Mesendoderm (in vitro differentiated cells): ENCODE results near the gene RIPPLY2.

Experiments
- DNase-seq: peaks from one replicate; pipeline ENCODE4 v3.0.0; 2013
- H2AK5ac ChIP-seq: 2 replicates; pipeline ENCODE4 v1.6.1; 2013; ENCODE audit warnings: low read length, inconsistent platforms
- H2BK120ac ChIP-seq: 2 replicates; pipeline ENCODE4 v1.6.1; 2013; ENCODE audit warnings: low read depth, mild to moderate bottlenecking, low read length, moderate library complexity, mixed read lengths
- H2BK15ac ChIP-seq: replicated peaks from 2 replicates; pipeline ENCODE4 v1.6.1; 2013; ENCODE audit warnings: low read depth, mild to moderate bottlenecking, moderate library complexity
- H2BK5ac ChIP-seq: 2 replicates; pipeline ENCODE4 v1.6.1; 2013; ENCODE audit warnings: low read length, inconsistent platforms
- H3K18ac ChIP-seq: 2 replicates; pipeline ENCODE4 v1.6.1; 2013; ENCODE audit warnings: mild to moderate bottlenecking, low read length, mixed read lengths
- H3K23ac ChIP-seq: one replicate; pipeline ENCODE4 v1.6.1; 2013; ENCODE audit warnings: low read length
- H3K27ac ChIP-seq: 2 replicates; pipeline ENCODE4 v1.5.1; 2013; ENCODE audit warnings: low read depth, mild to moderate bottlenecking, inconsistent platforms, low read length, moderate library complexity
- H3K27me3 ChIP-seq: 2 replicates; pipeline ENCODE4 v1.6.1; 2013; ENCODE audit warnings: low read length, control low read depth, mild to moderate bottlenecking, inconsistent platforms; ENCODE audit not compliant: insufficient read depth, poor library complexity
- H3K36me3 ChIP-seq: 2 replicates; pipeline ENCODE4 v1.6.1; 2013; ENCODE audit warnings: low read length, inconsistent platforms; ENCODE audit not compliant: control insufficient read depth, insufficient read depth
- H3K4ac ChIP-seq: one replicate; pipeline ENCODE4 v1.6.1; 2013; ENCODE audit warnings: low read depth, mild to moderate bottlenecking, low read length, moderate library complexity
- H3K4me1 ChIP-seq: 2 replicates; pipeline ENCODE4 v1.6.1; 2013; ENCODE audit warnings: low read depth, low read length, inconsistent platforms; ENCODE audit not compliant: control insufficient read depth
- H3K4me2 ChIP-seq: 2 replicates; pipeline ENCODE4 v1.6.1; 2013; ENCODE audit warnings: low read length
- H3K4me3 ChIP-seq: 2 replicates; pipeline ENCODE4 v1.5.1; 2013; ENCODE audit warnings: mild to moderate bottlenecking, low read length
- H3K56ac ChIP-seq: one replicate; pipeline ENCODE4 v1.6.1; 2013; ENCODE audit warnings: low read length
- H3K79me1 ChIP-seq: 2 replicates; pipeline ENCODE4 v1.6.1; 2013; ENCODE audit warnings: low read length, inconsistent platforms
- H3K79me2 ChIP-seq: 2 replicates; pipeline ENCODE4 v1.6.1; 2013; ENCODE audit warnings: mild to moderate bottlenecking, low read length; ENCODE audit not compliant: control insufficient read depth, insufficient read depth
- H3K9ac ChIP-seq: 2 replicates; pipeline ENCODE4 v1.6.1; 2013; ENCODE audit warnings: low read length, inconsistent platforms
- H4K5ac ChIP-seq: one replicate; pipeline ENCODE4 v1.6.1; 2013; ENCODE audit warnings: low read length
- H4K8ac ChIP-seq: one replicate; pipeline ENCODE4 v1.6.1; 2013; ENCODE audit warnings: low read depth, mild to moderate bottlenecking, control low read depth, low read length, moderate library complexity
- WGBS: extraction: QIAGEN DNeasy Blood & Tissue Kit; methylation state at CpG from one replicate; pipeline ENCODE4 v1.1.7; 2013; ENCODE audit warnings: low lambda C conversion rate, missing lambda C conversion rate; ENCODE audit not compliant: insufficient coverage; ENCODE audit errors: extremely low coverage; 5-methylcytosine and 5-hydroxymethylcytosine counted together

Gene RIPPLY2

GRCh38 chr6:83872386-83873118 lies 19.4 kb downstream of the RIPPLY2 start:
- no peak overlapping the region for H2BK5ac ChIP-seq
- H3K79me2 ChIP-seq: no peaks in the 10 kb centered on the region
- no peak overlapping the region for H4K5ac ChIP-seq
- no peak overlapping the region for H4K8ac ChIP-seq
- no peak overlapping the region for H3K9ac ChIP-seq
- H3K4ac ChIP-seq: no peak overlapping the region
- no peaks in the 10 kb centered on the region for H3K79me1 ChIP-seq
- WGBS: no CpG with 5 or more reads among the region's 3 CpGs
- no peaks in the 10 kb centered on the region for H3K36me3 ChIP-seq
- no peak overlapping the region for H2BK15ac ChIP-seq
- H3K27ac ChIP-seq: no peak overlapping the region
- H3K4me3 ChIP-seq: no peak overlapping the region
- no peaks in the 10 kb centered on the region for H3K4me1 ChIP-seq
- H3K56ac ChIP-seq: no peak overlapping the region
- H2AK5ac ChIP-seq: no peak overlapping the region
- no peaks in the 10 kb centered on the region for H3K27me3 ChIP-seq
- H2BK120ac ChIP-seq: no peak overlapping the region
- H3K23ac ChIP-seq: no peak overlapping the region
- H3K18ac ChIP-seq: no peak overlapping the region
- DNase-seq: no peak
- no peak overlapping the region for H3K4me2 ChIP-seq

GRCh38 chr6:83873869-83874268 lies 20.7 kb downstream of the RIPPLY2 start:
- H3K4me1 ChIP-seq: no peaks in the 10 kb centered on the region
- H2AK5ac ChIP-seq: no peak overlapping the region
- no peaks in the 10 kb centered on the region for H3K79me1 ChIP-seq
- H3K18ac ChIP-seq: no peak overlapping the region
- no peaks in the 10 kb centered on the region for H3K36me3 ChIP-seq
- H3K4me3 ChIP-seq: no peak overlapping the region
- no peak overlapping the region for H3K4ac ChIP-seq
- H2BK15ac ChIP-seq: no peak overlapping the region
- H3K79me2 ChIP-seq: no peaks in the 10 kb centered on the region
- DNase-seq: no peak
- H2BK120ac ChIP-seq: no peak overlapping the region
- no peak overlapping the region for H3K56ac ChIP-seq
- H3K27ac ChIP-seq: no peak overlapping the region
- H4K8ac ChIP-seq: no peak overlapping the region
- no peak overlapping the region for H3K9ac ChIP-seq
- H3K23ac ChIP-seq: no peak overlapping the region
- H3K4me2 ChIP-seq: no peak overlapping the region
- no peak overlapping the region for H4K5ac ChIP-seq
- no peaks in the 10 kb centered on the region for H3K27me3 ChIP-seq
- no peak overlapping the region for H2BK5ac ChIP-seq

- Histone ChIP-seq H3K27me3 (no peaks in the 10 kb centered on the region), H4K5ac (no peak overlapping the region), H2BK15ac (no peak overlapping the region), H2BK5ac (no peak overlapping the region), H3K4me1 (peaks cover 1% of the 10 kb centered on the region), H3K4ac (no peak overlapping the region), H4K8ac (no peak overlapping the region), H3K27ac (no peak overlapping the region), H2AK5ac (no peak overlapping the region), H3K56ac (no peak overlapping the region), H3K79me2 (no peaks in the 10 kb centered on the region), H3K23ac (no peak overlapping the region), H3K4me3 (no peak overlapping the region), H3K4me2 (no peak overlapping the region), H3K36me3 (no peaks in the 10 kb centered on the region), H3K18ac (no peak overlapping the region), H3K9ac (no peak overlapping the region), H3K79me1 (peaks cover 4% of the 10 kb centered on the region), H2BK120ac (no peak overlapping the region)
- no peak for DNase-seq
- WGBS: no CpG with 5 or more reads among the region's 6 CpGs
Measured at GRCh38 chr6:83875843-83876242, 22.7 kb downstream of the RIPPLY2 start.

- no peak for DNase-seq
- no peak overlapping the region for H4K8ac ChIP-seq
- H3K9ac ChIP-seq: no peak overlapping the region
- H3K56ac ChIP-seq: no peak overlapping the region
- H3K27me3 ChIP-seq: no peaks in the 10 kb centered on the region
- WGBS: no CpG with 5 or more reads among the region's 4 CpGs
- no peak overlapping the region for H3K23ac ChIP-seq
- no peak overlapping the region for H2BK5ac ChIP-seq
- H3K4ac ChIP-seq: no peak overlapping the region
- H3K36me3 ChIP-seq: no peaks in the 10 kb centered on the region
- peaks cover 4% of the 10 kb centered on the region for H3K79me1 ChIP-seq
- H2AK5ac ChIP-seq: no peak overlapping the region
- no peak overlapping the region for H3K18ac ChIP-seq
- H3K4me2 ChIP-seq: no peak overlapping the region
- peaks cover 1% of the 10 kb centered on the region for H3K4me1 ChIP-seq
- H4K5ac ChIP-seq: no peak overlapping the region
- no peak overlapping the region for H2BK15ac ChIP-seq
- H3K79me2 ChIP-seq: no peaks in the 10 kb centered on the region
- no peak overlapping the region for H2BK120ac ChIP-seq
- no peak overlapping the region for H3K4me3 ChIP-seq
- no peak overlapping the region for H3K27ac ChIP-seq
Measured at GRCh38 chr6:83878902-83879644, 25.9 kb downstream of the RIPPLY2 start.

- no CpG with 5 or more reads among the region's 4 CpGs for WGBS
- no peak overlapping the region for H3K27ac ChIP-seq
- no peak overlapping the region for H4K8ac ChIP-seq
Measured at GRCh38 chr6:83879746-83880145, 26.6 kb downstream of the RIPPLY2 start.

More at GRCh38 chr6:83879746-83880145, 26.6 kb downstream of the RIPPLY2 start:
- Histone ChIP-seq H3K4me3 (no peak overlapping the region), H2BK5ac (no peak overlapping the region), H2AK5ac (no peak overlapping the region), H3K9ac (no peak overlapping the region), H3K23ac (no peak overlapping the region), H2BK15ac (no peak overlapping the region), H3K4ac (no peak overlapping the region), H3K79me1 (peaks cover 4% of the 10 kb centered on the region), H4K5ac (no peak overlapping the region), H2BK120ac (no peak overlapping the region), H3K36me3 (no peaks in the 10 kb centered on the region), H3K4me1 (peaks cover 1% of the 10 kb centered on the region), H3K18ac (no peak overlapping the region), H3K27me3 (no peaks in the 10 kb centered on the region), H3K56ac (no peak overlapping the region), H3K79me2 (no peaks in the 10 kb centered on the region), H3K4me2 (no peak overlapping the region)
- DNase-seq: no peak
